SU-DHL-6 (cell line): ENCODE measurements around the gene VEGFA.

Experiments
- H2AFZ ChIP-seq: fragments of 200-600 bp; sonication (generic); 2 replicates; pipeline ENCODE4 v1.6.1; 2014; ENCODE audit warnings: low read depth, mild to moderate bottlenecking, moderate library complexity, mixed read lengths, antibody characterized with exemption, low read length; ENCODE audit not compliant: severe bottlenecking
- H3F3A ChIP-seq: fragments of 200-600 bp; shearing (Covaris generic); 2 replicates; pipeline ENCODE4 v1.6.0; 2016; ENCODE audit warnings: antibody characterized with exemption, mild to moderate bottlenecking; ENCODE audit not compliant: insufficient read depth
- H3K27ac ChIP-seq: fragments of 200-600 bp; sonication (generic); 2 replicates; pipeline ENCODE4 v1.5.1; 2016; ENCODE audit warnings: low read depth, mild to moderate bottlenecking, low read length, moderate library complexity, mixed read lengths
- H3K27me3 ChIP-seq: fragments of 200-600 bp; sonication (generic), shearing (Covaris generic); 2 replicates; pipeline ENCODE4 v1.6.0; 2014; ENCODE audit warnings: mild to moderate bottlenecking, low read length
- H3K36me3 ChIP-seq: fragments of 200-600 bp; sonication (generic); 2 replicates; pipeline ENCODE4 v1.6.1; 2014; ENCODE audit warnings: mild to moderate bottlenecking, low read length, mixed read lengths
- H3K4me2 ChIP-seq: fragments of 300-600, 200-600 bp; shearing (Covaris generic), sonication (generic); 2 replicates; pipeline ENCODE4 v1.6.0; 2014; ENCODE audit warnings: low read length, low read depth, mild to moderate bottlenecking; ENCODE audit not compliant: poor library complexity, severe bottlenecking
- H3K4me3 ChIP-seq: fragments of 200-600 bp; sonication (generic); 2 replicates; pipeline ENCODE4 v1.5.1; 2014; ENCODE audit warnings: antibody characterized with exemption, low read length, mild to moderate bottlenecking, mixed read lengths; ENCODE audit not compliant: insufficient read depth, poor library complexity, severe bottlenecking
- H3K79me2 ChIP-seq: fragments of 200-600 bp; sonication (generic); 2 replicates; pipeline ENCODE4 v1.6.1; 2014; ENCODE audit warnings: mild to moderate bottlenecking, low read length, moderate library complexity; ENCODE audit not compliant: insufficient read depth
- H3K9ac ChIP-seq: fragments of 200-600 bp; sonication (generic); 2 replicates; pipeline ENCODE4 v1.7.0; 2014; ENCODE audit warnings: mild to moderate bottlenecking, low read length
- H3K9me2 ChIP-seq: fragments of 200-600 bp; sonication (generic); replicated peaks from 2 replicates; pipeline ENCODE4 v1.6.1; 2014; ENCODE audit warnings: low read length; ENCODE audit not compliant: insufficient read depth
- H3K9me3 ChIP-seq: fragments of 200-600 bp; sonication (generic); 2 replicates; pipeline ENCODE4 v1.6.1; 2014; ENCODE audit warnings: low read length, mixed read lengths; ENCODE audit not compliant: insufficient read depth
- H4K20me1 ChIP-seq: fragments of 200-600 bp; sonication (generic); 2 replicates; pipeline ENCODE4 v1.6.1; 2014; ENCODE audit warnings: low read depth, mild to moderate bottlenecking, antibody characterized with exemption, low read length, moderate library complexity, mixed read lengths
- EZH2phosphoT487 ChIP-seq: fragments of 200-600 bp; sonication (generic), shearing (Covaris generic); conservative IDR thresholded peaks from 2 replicates; pipeline ENCODE4 v1.6.1; 2018; ENCODE audit warnings: mild to moderate bottlenecking, antibody characterized with exemption, low read length, moderate library complexity, mixed read lengths
- TF ChIP-seq, protein P1 (sequence below): fragments of 200-600 bp; sonication (generic); IDR thresholded peaks from one replicate; pipeline ENCODE4 v1.5.1; 2017; ENCODE audit warnings: antibody characterized with exemption, mild to moderate bottlenecking, low read length, moderate library complexity; ENCODE audit not compliant: insufficient read depth, poor library complexity, severe bottlenecking

The VEGFA gene

DNA sequence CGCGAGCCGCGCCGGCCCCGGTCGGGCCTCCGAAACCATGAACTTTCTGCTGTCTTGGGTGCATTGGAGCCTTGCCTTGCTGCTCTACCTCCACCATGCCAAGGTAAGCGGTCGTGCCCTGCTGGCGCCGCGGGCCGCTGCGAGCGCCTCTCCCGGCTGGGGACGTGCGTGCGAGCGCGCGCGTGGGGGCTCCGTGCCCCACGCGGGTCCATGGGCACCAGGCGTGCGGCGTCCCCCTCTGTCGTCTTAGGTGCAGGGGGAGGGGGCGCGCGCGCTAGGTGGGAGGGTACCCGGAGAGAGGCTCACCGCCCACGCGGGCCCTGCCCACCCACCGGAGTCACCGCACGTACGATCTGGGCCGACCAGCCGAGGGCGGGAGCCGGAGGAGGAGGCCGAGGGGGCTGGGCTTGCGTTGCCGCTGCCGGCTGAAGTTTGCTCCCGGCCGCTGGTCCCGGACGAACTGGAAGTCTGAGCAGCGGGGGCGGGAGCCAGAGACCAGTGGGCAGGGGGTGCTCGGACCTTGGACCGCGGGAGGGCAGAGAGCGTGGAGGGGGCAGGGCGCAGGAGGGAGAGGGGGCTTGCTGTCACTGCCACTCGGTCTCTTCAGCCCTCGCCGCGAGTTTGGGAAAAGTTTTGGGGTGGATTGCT is 1.3 kb downstream of the VEGFA start:
- Histone ChIP-seq H3K4me2 (peak overlapping the region; percentile 77), H3K4me3 (peak overlapping the region; percentile 79), H3F3A (peaks cover 7% of the 10 kb centered on the region; the same call in 1 of the 2 replicates), H3K27ac (peak overlapping the region; percentile 85), H4K20me1 (no peaks in the 10 kb centered on the region), H3K36me3 (no peaks in the 10 kb centered on the region), H3K79me2 (peaks cover 58% of the 10 kb centered on the region), H3K9me3 (no peaks in the 10 kb centered on the region), H2AFZ (peak overlapping the region; percentile 6), H3K9ac (peak overlapping the region; percentile 90), H3K27me3 (no peaks in the 10 kb centered on the region), H3K9me2 (no peaks in the 10 kb centered on the region)
- no peak for TF ChIP-seq EZH2phosphoT487
- TF ChIP-seq, protein P1, sequence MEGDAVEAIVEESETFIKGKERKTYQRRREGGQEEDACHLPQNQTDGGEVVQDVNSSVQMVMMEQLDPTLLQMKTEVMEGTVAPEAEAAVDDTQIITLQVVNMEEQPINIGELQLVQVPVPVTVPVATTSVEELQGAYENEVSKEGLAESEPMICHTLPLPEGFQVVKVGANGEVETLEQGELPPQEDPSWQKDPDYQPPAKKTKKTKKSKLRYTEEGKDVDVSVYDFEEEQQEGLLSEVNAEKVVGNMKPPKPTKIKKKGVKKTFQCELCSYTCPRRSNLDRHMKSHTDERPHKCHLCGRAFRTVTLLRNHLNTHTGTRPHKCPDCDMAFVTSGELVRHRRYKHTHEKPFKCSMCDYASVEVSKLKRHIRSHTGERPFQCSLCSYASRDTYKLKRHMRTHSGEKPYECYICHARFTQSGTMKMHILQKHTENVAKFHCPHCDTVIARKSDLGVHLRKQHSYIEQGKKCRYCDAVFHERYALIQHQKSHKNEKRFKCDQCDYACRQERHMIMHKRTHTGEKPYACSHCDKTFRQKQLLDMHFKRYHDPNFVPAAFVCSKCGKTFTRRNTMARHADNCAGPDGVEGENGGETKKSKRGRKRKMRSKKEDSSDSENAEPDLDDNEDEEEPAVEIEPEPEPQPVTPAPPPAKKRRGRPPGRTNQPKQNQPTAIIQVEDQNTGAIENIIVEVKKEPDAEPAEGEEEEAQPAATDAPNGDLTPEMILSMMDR, result no peak

DNA sequence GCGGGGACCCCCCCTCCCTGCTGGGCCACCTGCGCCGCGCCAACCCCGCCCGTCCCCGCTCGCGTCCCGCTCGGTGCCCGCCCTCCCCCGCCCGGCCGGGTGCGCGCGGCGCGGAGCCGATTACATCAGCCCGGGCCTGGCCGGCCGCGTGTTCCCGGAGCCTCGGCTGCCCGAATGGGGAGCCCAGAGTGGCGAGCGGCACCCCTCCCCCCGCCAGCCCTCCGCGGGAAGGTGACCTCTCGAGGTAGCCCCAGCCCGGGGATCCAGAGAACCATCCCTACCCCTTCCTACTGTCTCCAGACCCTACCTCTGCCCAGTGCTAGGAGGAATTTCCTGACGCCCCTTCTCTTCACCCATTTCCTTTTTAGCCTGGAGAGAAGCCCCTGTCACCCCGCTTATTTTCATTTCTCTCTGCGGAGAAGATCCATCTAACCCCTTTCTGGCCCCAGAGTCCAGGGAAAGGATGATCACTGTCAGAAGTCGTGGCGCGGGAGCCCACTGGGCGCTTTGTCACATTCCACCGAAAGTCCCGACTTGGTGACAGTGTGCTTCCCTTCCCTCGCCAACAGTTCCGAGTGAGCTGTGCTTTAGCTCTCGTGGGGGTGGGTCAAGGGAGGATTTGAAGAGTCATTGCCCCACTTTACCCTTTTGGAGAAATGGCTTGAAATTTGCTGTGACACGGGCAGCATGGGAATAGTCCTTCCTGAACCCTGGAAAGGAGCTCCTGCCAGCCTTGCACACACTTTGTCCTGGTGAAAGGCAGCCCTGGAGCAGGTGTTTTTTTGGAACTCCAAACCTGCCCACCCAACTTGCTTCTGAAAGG is 2.1 kb downstream of the VEGFA start:
- Histone ChIP-seq H3K79me2 (peaks cover 66% of the 10 kb centered on the region), H3K9me3 (no peaks in the 10 kb centered on the region), H3K27me3 (no peaks in the 10 kb centered on the region), H3K27ac (peak overlapping the region; percentile 85), H3K9me2 (no peaks in the 10 kb centered on the region), H2AFZ (peak overlapping the region; percentile 61), H3K4me3 (peak overlapping the region; percentile 79), H3F3A (peaks cover 7% of the 10 kb centered on the region; the same call in 1 of the 2 replicates), H3K36me3 (0 out of 2 replicates have a peak, but pooled peaks cover 2% of the 10 kb centered on the region), H4K20me1 (no peaks in the 10 kb centered on the region), H3K4me2 (peak overlapping the region; percentile 77), H3K9ac (peak overlapping the region; percentile 90)
- TF ChIP-seq, protein P1, result no peak
- no peak for TF ChIP-seq EZH2phosphoT487

DNA sequence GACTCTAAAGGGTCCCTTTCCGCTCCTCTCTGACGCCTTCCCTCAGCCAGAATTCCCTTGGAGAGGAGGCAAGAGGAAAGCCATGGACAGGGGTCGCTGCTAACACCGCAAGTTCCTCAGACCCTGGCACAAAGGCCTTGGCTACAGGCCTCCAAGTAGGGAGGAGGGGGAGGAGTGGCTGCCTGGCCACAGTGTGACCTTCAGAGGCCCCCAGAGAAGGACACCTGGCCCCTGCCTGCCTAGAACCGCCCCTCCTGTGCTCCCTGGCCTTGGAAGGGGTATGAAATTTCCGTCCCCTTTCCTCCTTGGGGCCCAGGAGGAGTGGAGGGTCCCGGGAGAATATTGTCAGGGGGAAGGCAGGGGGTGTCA is 2.7 kb downstream of the VEGFA start:
- TF ChIP-seq, protein P1, result no peak
- TF ChIP-seq EZH2phosphoT487, result no peak
- Histone ChIP-seq H2AFZ (no peak overlapping the region), H3K4me2 (peak overlapping the region; percentile 77), H4K20me1 (no peaks in the 10 kb centered on the region), H3K9me2 (no peaks in the 10 kb centered on the region), H3K27ac (peak overlapping the region; percentile 85), H3K36me3 (0 out of 2 replicates have a peak, but pooled peaks cover 2% of the 10 kb centered on the region), H3K4me3 (peak overlapping the region; percentile 79), H3K27me3 (no peaks in the 10 kb centered on the region), H3K9me3 (no peaks in the 10 kb centered on the region), H3K9ac (peak overlapping the region; percentile 90), H3K79me2 (peaks cover 66% of the 10 kb centered on the region), H3F3A (peaks cover 7% of the 10 kb centered on the region; the same call in 1 of the 2 replicates)
